Muscle layer of duodenum (tissue), 2 donors: ENCODE results near the gene FCGR2B.
"Not testable (repeated sequence)": the region's sequence is repeated elsewhere in the genome, so short reads cannot be mapped to it uniquely, and the experiment has no call there.

Source experiments
- H3K27ac ChIP-seq: one replicate; pipeline ENCODE4 v1.7.0; 2013; ENCODE audit warnings: mild to moderate bottlenecking, low read length
- H3K27me3 ChIP-seq: one replicate; pipeline ENCODE4 v1.7.0; 2013; ENCODE audit warnings: low read depth, mild to moderate bottlenecking, control low read depth, low read length
- H3K36me3 ChIP-seq, 2 donors: one replicate each; pipeline ENCODE4 v1.7.0; 2013; ENCODE audit warnings: low read length in 2 of 2, control low read depth in 1 of 2, mild to moderate bottlenecking in 1 of 2; ENCODE audit not compliant: insufficient read depth in 2 of 2, control insufficient read depth in 1 of 2
- H3K4me1 ChIP-seq, 2 donors: one replicate each; pipeline ENCODE4 v1.7.0; 2013; ENCODE audit warnings: low read length in 2 of 2, mild to moderate bottlenecking in 2 of 2, control low read depth in 1 of 2, moderate library complexity in 1 of 2; ENCODE audit not compliant: insufficient read depth in 2 of 2, control insufficient read depth in 1 of 2
- H3K4me3 ChIP-seq, 2 donors: one replicate each; pipeline ENCODE4 v1.7.0; 2013; ENCODE audit warnings: low read length in 2 of 2, low read depth in 1 of 2, mild to moderate bottlenecking in 1 of 2
- H3K9me3 ChIP-seq, 2 donors: one replicate each; pipeline ENCODE4 v1.7.0; 2013; ENCODE audit warnings: low read length in 2 of 2, control low read depth in 1 of 2, mild to moderate bottlenecking in 1 of 2; ENCODE audit not compliant: control insufficient read depth in 1 of 2
- donor health status: healthy.

FCGR2B gene

DNA sequence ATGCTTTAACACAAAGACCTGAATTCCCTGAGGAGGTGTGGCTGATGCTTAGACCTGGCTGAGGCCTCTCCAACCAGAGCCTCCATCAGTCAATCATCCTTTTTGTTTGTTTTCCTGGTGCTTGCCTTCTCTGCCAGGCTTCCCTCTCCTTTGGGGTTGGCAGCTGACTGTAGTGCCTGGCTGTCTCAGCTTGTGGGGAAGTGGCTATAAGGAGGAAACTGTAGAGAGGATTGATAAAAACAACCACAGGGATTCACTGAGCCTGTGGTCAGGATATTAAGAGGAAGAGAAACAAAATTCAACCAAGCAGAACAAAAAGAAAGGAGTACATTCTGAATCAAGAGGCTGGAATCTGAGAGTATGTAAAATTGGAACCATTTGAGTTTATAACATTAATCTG, 4.4 kb upstream of the FCGR2B start:
- not testable (repeated sequence) for H3K27ac ChIP-seq, H3K4me3 ChIP-seq, H3K4me1 ChIP-seq, H3K27me3 ChIP-seq, H3K9me3 ChIP-seq, H3K36me3 ChIP-seq

- H3K36me3 ChIP-seq, H3K27ac ChIP-seq, H3K4me1 ChIP-seq, H3K4me3 ChIP-seq, H3K9me3 ChIP-seq, H3K27me3 ChIP-seq: not testable (repeated sequence)
These were observed 1.2 kb upstream of the FCGR2B start for GRCh38 chr1:161661660-161662311.

DNA sequence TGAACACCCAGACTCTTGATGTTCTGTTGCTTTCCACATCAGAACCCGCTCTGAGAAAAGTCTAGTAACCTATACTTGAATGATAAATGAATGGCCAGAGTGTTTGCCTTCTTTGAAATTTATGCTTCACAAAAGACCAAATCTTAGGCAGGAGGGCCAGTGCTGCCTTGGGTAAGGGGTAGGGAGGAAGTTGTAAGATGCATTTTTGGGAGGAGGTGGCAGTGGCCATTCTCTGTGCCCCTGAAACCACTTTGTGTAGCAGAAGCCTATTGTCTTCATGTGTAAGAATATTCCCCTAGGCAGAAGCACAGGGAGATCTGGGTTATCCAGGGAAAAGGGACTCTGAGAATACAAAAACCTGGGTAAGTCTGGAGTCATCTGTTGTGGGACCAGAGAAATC, 626 bp downstream of the FCGR2B start:
- not testable (repeated sequence) for H3K9me3 ChIP-seq

DNA sequence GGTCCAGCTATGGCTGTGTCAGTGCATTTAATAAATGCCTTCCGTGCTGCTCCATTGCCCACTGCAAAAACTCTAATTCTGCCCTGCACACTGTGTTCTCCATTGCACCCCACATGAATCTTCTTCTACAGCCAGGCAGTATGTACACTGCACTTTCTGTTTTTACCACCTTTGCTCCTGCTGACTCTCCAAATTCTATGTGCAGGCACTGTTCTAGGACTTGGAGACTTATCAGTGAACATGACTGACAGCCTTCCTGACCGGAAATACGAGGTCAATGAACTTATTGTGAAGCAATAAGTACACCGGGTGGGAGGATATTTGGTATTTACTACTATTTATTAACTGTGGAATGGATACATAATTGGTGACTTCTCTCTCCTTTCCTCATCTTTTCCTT, 1.7 kb downstream of the FCGR2B start:
- H3K27ac ChIP-seq, H3K27me3 ChIP-seq, H3K36me3 ChIP-seq, H3K9me3 ChIP-seq, H3K4me1 ChIP-seq, H3K4me3 ChIP-seq: not testable (repeated sequence)

More for the DNA sequence above, 626 bp downstream of the FCGR2B start:
- H3K36me3 ChIP-seq, H3K27ac ChIP-seq, H3K4me3 ChIP-seq, H3K27me3 ChIP-seq, H3K4me1 ChIP-seq: not testable (repeated sequence)

GRCh38 chr1:161671045-161672020, 8.4 kb downstream of the FCGR2B start:
- H3K27me3 ChIP-seq, H3K9me3 ChIP-seq, H3K27ac ChIP-seq, H3K36me3 ChIP-seq, H3K4me3 ChIP-seq, H3K4me1 ChIP-seq: not testable (repeated sequence)

DNA sequence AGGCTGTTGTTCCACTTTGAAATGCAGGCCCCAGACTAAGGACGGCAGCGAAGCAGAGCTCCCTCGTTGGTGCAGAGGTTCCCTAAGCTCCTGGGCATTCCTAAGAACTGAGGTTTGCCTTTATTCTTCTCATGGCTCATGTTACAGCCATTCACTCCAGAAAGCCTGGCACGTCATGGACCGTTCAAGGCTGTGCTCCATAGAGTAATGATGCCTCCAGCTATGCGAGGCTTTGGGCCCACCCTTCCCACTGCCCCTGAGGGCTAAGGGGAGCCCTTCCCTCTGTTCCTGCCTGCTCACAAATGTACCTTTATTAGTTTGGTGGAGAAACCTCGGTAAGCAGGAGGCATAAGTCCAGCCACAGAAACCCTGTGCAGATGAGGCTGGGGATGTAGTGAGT, 10.5 kb downstream of the FCGR2B start:
- not testable (repeated sequence) for H3K27me3 ChIP-seq, H3K27ac ChIP-seq, H3K4me1 ChIP-seq, H3K4me3 ChIP-seq, H3K9me3 ChIP-seq, H3K36me3 ChIP-seq

DNA sequence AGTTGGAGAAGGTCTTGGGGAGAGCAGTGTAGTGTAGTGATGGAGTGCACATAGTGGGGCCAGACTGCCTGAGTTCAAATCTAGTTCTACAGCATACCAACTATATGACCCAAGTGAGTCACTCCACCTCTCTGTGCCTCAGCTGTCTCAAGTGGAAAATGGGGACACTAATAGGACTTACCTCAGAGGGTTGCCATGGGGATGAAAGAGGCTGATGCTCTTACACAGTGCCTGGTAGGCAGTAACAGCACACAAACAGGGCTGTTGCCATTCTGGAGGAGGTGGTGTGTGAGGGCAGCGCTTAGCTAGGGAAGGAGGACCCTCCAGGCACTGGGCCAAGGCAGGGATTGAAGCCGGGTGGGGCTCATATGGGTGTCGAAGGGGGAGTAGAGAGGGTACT, 11.5 kb downstream of the FCGR2B start:
- not testable (repeated sequence) for H3K36me3 ChIP-seq, H3K4me1 ChIP-seq, H3K4me3 ChIP-seq, H3K27me3 ChIP-seq, H3K9me3 ChIP-seq, H3K27ac ChIP-seq

DNA sequence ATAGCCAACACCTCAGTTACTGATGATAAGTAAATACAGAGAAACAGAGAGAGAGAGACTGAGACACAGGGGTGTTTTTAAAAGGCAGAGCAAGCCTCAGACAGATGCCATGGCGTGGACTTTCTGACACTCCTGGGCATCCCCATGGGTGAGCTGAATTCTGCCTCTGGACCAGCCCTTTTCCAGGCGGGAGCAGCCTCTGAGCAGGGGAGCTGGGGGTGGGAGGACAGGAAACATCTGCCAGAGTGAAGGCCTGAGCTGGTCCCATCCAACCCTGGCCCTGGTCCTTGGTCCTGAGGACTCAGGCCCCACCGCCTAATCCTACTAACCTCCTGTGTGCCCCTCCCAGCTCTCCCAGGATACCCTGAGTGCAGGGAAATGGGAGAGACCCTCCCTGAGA, 12.0 kb downstream of the FCGR2B start:
- H3K9me3 ChIP-seq, H3K4me1 ChIP-seq, H3K27ac ChIP-seq, H3K4me3 ChIP-seq, H3K36me3 ChIP-seq, H3K27me3 ChIP-seq: not testable (repeated sequence)

GRCh38 chr1:161676441-161676840, 13.5 kb downstream of the FCGR2B start:
- Histone ChIP-seq H3K4me3 (no peak overlapping the region), H3K9me3 (no peaks in the 10 kb centered on the region), H3K4me1 (no peaks in the 10 kb centered on the region), H3K27ac (no peak overlapping the region), H3K27me3 (no peaks in the 10 kb centered on the region), H3K36me3 (no peaks in the 10 kb centered on the region)

- Histone ChIP-seq H3K27ac (no peak overlapping the region), H3K27me3 (no peaks in the 10 kb centered on the region), H3K36me3 (no peaks in the 10 kb centered on the region), H3K4me1 (no peaks in the 10 kb centered on the region), H3K4me3 (no peak overlapping the region), H3K9me3 (no peaks in the 10 kb centered on the region)
These were observed 14.2 kb downstream of the FCGR2B start for GRCh38 chr1:161676958-161677689.

DNA sequence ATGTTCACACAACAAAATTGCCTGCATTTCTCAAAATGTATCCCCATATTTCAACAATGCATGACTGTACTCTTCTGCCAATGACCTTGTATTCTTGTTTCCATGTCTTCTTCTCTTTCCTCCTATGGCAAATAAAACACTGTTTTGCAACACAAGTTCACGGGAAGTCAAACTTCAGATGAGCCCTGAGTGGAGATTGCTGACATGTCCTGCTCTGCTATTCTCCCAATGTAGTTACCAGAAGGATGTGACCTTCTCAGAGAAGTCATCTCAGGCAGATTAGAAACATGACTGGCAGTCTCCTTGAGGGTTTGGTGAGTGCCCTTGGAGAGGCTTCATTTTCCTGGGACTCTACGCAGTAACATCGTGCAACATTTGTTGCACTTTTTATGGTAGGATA, 15.6 kb downstream of the FCGR2B start:
- no peaks in the 10 kb centered on the region for H3K4me1 ChIP-seq
- no peaks in the 10 kb centered on the region for H3K36me3 ChIP-seq
- no peaks in the 10 kb centered on the region for H3K27me3 ChIP-seq
- no peak overlapping the region for H3K27ac ChIP-seq
- no peak overlapping the region for H3K4me3 ChIP-seq
- H3K9me3 ChIP-seq, result no peaks in the 10 kb centered on the region
